ENCODE results near the gene ZFC3H1. TPM values are rescaled to one million over a fixed set of nuclear protein-coding genes. Genes with fewer than 3 reads are reported as not detected.

Gene ZFC3H1
- total RNA-seq, 1 experiment from 2014 or later: 24.4 TPM

- H4K5ac ChIP-seq (ENCODE audit: insufficient read length, low read depth, low read length): no peak overlapping the region
- no peaks in the 10 kb centered on the region for H3K4me1 ChIP-seq (ENCODE audit: insufficient read depth, low read length)
- no peak overlapping the region for H2BK20ac ChIP-seq (ENCODE audit: low read depth, low read length, poor library complexity, severe bottlenecking)
- Mint-ChIP-seq H3K27ac (no peak overlapping the region), H3K4me3 (no peak overlapping the region), H3K27me3 (ENCODE audit: low read depth) (no peaks in the 10 kb centered on the region), H3K4me1 (peaks cover 3 to 7% of the 10 kb centered on the region in 2 experiments; a peak in 3 of 4 replicates), H3K36me3 (ENCODE audit: insufficient read depth in 1 of 3, low read depth in 3 of 3) (peaks cover under 1 to 7% (median 2%) of the 10 kb centered on the region in 3 experiments; a peak in 4 of 7 replicates), H3K9me3 (no peaks in the 10 kb centered on the region)
- no peak overlapping the region for H3K4ac ChIP-seq (ENCODE audit: low read depth, low read length)
- H2BK15ac ChIP-seq (ENCODE audit: low read depth, low read length): no peak overlapping the region
- H4K8ac ChIP-seq (replicated peaks; ENCODE audit: insufficient read length, low read depth, low read length): no peak overlapping the region
- H4K91ac ChIP-seq (ENCODE audit: insufficient read length, low read depth, low read length): no peak overlapping the region
- H2BK12ac ChIP-seq (ENCODE audit: insufficient read length, low read depth, low read length): no peak overlapping the region
- DNase-seq: no peak
- TF ChIP-seq CTCF (conservative IDR thresholded peaks at IDR 0.05): no peak
- H3K9me3 ChIP-seq (ENCODE audit: control insufficient read depth, low read depth, low read length): no peaks in the 10 kb centered on the region
- no peak overlapping the region for H2BK120ac ChIP-seq (ENCODE audit: low read depth, low read length, poor library complexity, severe bottlenecking)
- H3K4me2 ChIP-seq (ENCODE audit: insufficient read depth, insufficient read length, low read length): no peak overlapping the region
- H3K23ac ChIP-seq (ENCODE audit: insufficient read length, low read depth, low read length): no peak overlapping the region
- no peak overlapping the region for H2AFZ ChIP-seq (ENCODE audit: low read length)
- H3K56ac ChIP-seq (ENCODE audit: insufficient read length, low read depth, low read length): no peak overlapping the region
- no peak overlapping the region for H2AK5ac ChIP-seq (ENCODE audit: insufficient read length, low read length)
- H3T11ph ChIP-seq (ENCODE audit: low read length): no peak overlapping the region
- H3K23me2 ChIP-seq (ENCODE audit: insufficient read length, low read depth, low read length, poor library complexity, severe bottlenecking): no peaks in the 10 kb centered on the region
- no peaks in the 10 kb centered on the region for H3K79me1 ChIP-seq (ENCODE audit: insufficient read depth, low read depth, low read length, poor library complexity, severe bottlenecking)
- H3K27ac ChIP-seq (ENCODE audit: insufficient read length, low read depth, low read length): no peak overlapping the region
- H3K79me2 ChIP-seq (ENCODE audit: insufficient read depth, low read length): no peaks in the 10 kb centered on the region
- no peaks in the 10 kb centered on the region for H3K27me3 ChIP-seq (ENCODE audit: insufficient read depth, low read length)
- H3K18ac ChIP-seq (ENCODE audit: insufficient read length, low read depth, low read length): no peak overlapping the region
- no peaks in the 10 kb centered on the region for H4K20me1 ChIP-seq (ENCODE audit: control insufficient read depth, insufficient read depth, insufficient read length)
- H3K14ac ChIP-seq (ENCODE audit: insufficient read depth, low read length): no peak overlapping the region
- H3K9ac ChIP-seq (ENCODE audit: extremely low read depth, insufficient read length, low read length): no peak overlapping the region
- H2BK5ac ChIP-seq (ENCODE audit: insufficient read length, low read length): no peak overlapping the region
Observed at GRCh38 chr12:71671311-71671710, 7.7 kb upstream of the ZFC3H1 start.
